Choroid plexus epithelial cell (primary cell): Measurements from ENCODE around the gene CNOT6.

Experiments
- DNase-seq: peaks from one replicate; pipeline ENCODE4 v3.0.0-alpha.2; 2010; ENCODE audit warnings: low read depth
- H3K4me3 ChIP-seq: 2 replicates; pipeline ENCODE4 v1.5.1; 2011; ENCODE audit warnings: low read depth, mild to moderate bottlenecking, control low read depth, low read length, moderate library complexity
- CTCF ChIP-seq: conservative IDR thresholded peaks from 2 replicates; pipeline ENCODE4 v1.5.1; 2011; ENCODE audit warnings: low read depth, mild to moderate bottlenecking, control low read depth, inconsistent platforms, low read length, moderate library complexity

CNOT6 gene

GRCh38 chr5:180591311-180591887, 97.2 kb downstream of the CNOT6 start, which contains the start of gene SCGB3A1:
SCGB3A1 (minus strand) TSS chr5:180591499; CDS start chr5:180591462, 37 bp downstream.
- no peak for TF ChIP-seq CTCF
- no peak within 1 kb of the TSS for H3K4me3 ChIP-seq
- DNase-seq, result no peak

DNA sequence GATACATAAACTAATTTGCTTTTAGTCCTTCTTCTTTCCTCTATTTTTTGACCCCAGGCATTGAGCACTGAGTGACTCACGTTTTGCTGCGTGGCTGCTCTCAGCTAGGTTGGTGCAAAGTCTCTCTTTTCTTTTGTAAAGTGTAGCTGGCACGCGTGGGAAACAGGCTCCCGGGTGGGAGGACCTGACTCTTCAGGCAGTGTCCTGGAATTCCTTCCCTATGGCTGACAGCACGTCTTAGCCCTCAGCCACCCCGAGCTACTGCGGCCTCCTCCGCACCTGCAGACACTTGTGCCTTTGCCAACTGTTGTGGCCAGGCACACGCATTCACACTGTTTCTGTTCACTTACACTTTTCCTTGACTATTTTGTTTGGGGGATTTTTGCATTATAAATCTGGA, 98.0 kb downstream of the CNOT6 start:
- no peak for DNase-seq
- TF ChIP-seq CTCF, result no peak
- H3K4me3 ChIP-seq, result no peak overlapping the region

- no peak overlapping the region for H3K4me3 ChIP-seq
Measured at GRCh38 chr5:180593446-180594206, 99.4 kb downstream of the CNOT6 start.

GRCh38 chr5:180594311-180595045, 100.3 kb downstream of the CNOT6 start:
- no peak for DNase-seq
- TF ChIP-seq CTCF, result no peak
- no peak overlapping the region for H3K4me3 ChIP-seq

More at GRCh38 chr5:180593446-180594206, 99.4 kb downstream of the CNOT6 start:
- no peak for TF ChIP-seq CTCF
- DNase-seq, result no peak

DNA sequence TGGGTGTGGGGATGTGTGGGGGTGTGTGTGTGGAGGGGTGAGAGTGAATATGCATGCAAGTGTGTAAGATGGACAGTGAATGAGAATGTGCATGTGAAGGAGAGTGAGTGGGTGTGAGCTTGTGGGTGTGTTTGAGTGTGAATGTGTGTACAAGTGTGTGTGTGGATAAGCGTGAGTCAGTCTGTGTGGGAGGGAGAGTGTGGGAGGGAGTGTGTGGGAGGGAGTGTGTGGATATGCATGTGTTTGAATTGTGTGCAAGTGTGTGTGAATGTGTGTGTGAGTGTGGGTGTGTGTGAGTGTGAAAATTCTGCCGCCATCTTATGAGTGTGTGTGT, 100.8 kb downstream of the CNOT6 start:
- TF ChIP-seq CTCF, result no peak
- DNase-seq, result no peak

GRCh38 chr5:180595381-180596114, 101.4 kb downstream of the CNOT6 start:
- no peak for DNase-seq
- H3K4me3 ChIP-seq, result no peak overlapping the region
- no peak for TF ChIP-seq CTCF

More for the DNA sequence above, 100.8 kb downstream of the CNOT6 start:
- H3K4me3 ChIP-seq, result no peak overlapping the region
